ENCODE data around the gene KIAA1958.

Gene KIAA1958

GRCh38 chr9:112550531-112550930 lies 63.9 kb downstream of the KIAA1958 start:
- TF ChIP-seq CTCF (IDR thresholded peaks at IDR 0.05; ENCODE audit: low read depth, low read length, missing control alignments) = no peak
- H3K4me3 ChIP-seq (replicated peaks; ENCODE audit: low read depth, low read length) = no peak overlapping the region
- DNase-seq (ENCODE audit: extremely low read depth, low read depth) = no peak

- H3K4me3 ChIP-seq (replicated peaks; ENCODE audit: low read depth, low read length) = no peak overlapping the region
- TF ChIP-seq CTCF (IDR thresholded peaks at IDR 0.05; ENCODE audit: low read depth, low read length, missing control alignments) = no peak
- DNase-seq (ENCODE audit: extremely low read depth, low read depth) = no peak
Measured at GRCh38 chr9:112551641-112552040, 65.0 kb downstream of the KIAA1958 start.

- no peak for TF ChIP-seq CTCF (IDR thresholded peaks at IDR 0.05; ENCODE audit: low read depth, low read length, missing control alignments)
- H3K4me3 ChIP-seq (replicated peaks; ENCODE audit: low read depth, low read length) = no peak overlapping the region
- DNase-seq (ENCODE audit: extremely low read depth, low read depth) = no peak
Measured at GRCh38 chr9:112552229-112553056, 65.8 kb downstream of the KIAA1958 start.

- H3K4me3 ChIP-seq (replicated peaks; ENCODE audit: low read depth, low read length) = no peak overlapping the region
- no peak for DNase-seq (ENCODE audit: extremely low read depth, low read depth)
- no peak for TF ChIP-seq CTCF (IDR thresholded peaks at IDR 0.05; ENCODE audit: low read depth, low read length, missing control alignments)
Measured at GRCh38 chr9:112553256-112553826, 66.7 kb downstream of the KIAA1958 start.

- no peak for TF ChIP-seq CTCF (IDR thresholded peaks at IDR 0.05; ENCODE audit: low read depth, low read length, missing control alignments)
- H3K4me3 ChIP-seq (replicated peaks; ENCODE audit: low read depth, low read length) = no peak overlapping the region
- no peak for DNase-seq (ENCODE audit: extremely low read depth, low read depth)
Measured at GRCh38 chr9:112554516-112554915, 67.9 kb downstream of the KIAA1958 start.

GRCh38 chr9:112555101-112555643 lies 68.5 kb downstream of the KIAA1958 start:
- TF ChIP-seq CTCF (IDR thresholded peaks at IDR 0.05; ENCODE audit: low read depth, low read length, missing control alignments) = no peak
- H3K4me3 ChIP-seq (replicated peaks; ENCODE audit: low read depth, low read length) = no peak overlapping the region
- DNase-seq (ENCODE audit: extremely low read depth, low read depth) = no peak
